Tibial nerve (tissue), 4 donors: ENCODE results near the gene RBBP5. TPM values are rescaled to one million over a fixed set of nuclear protein-coding genes. Genes with fewer than 3 reads are reported as not detected.

ENCODE experiments used
- DNase-seq, 2 donors: peaks; one replicate each; pipeline ENCODE4 v3.0.0-alpha.2; 2019; ENCODE audit warnings: low spot score in 2 of 2
- H3K27ac ChIP-seq, 4 donors: fragments of 200-600 bp; sonication (generic) in 3 of 4; one replicate each; pipeline ENCODE4 v1.5.1; 2017 to 2019; ENCODE audit warnings: mild to moderate bottlenecking in 1 of 4
- H3K27me3 ChIP-seq, 2 donors: fragments of 200-600 bp; sonication (generic) in 1 of 2; one replicate each; pipeline versions ENCODE4 v1.5.1 to v1.6.0; 2017 to 2019
- H3K36me3 ChIP-seq, 3 donors: fragments of 200-600 bp; sonication (generic); one replicate each; pipeline ENCODE4 v1.5.1; 2018 to 2019
- H3K4me1 ChIP-seq, 4 donors: fragments of 200-600 bp; sonication (generic) in 3 of 4; one replicate each; pipeline ENCODE4 v1.5.1; 2017 to 2019
- H3K4me3 ChIP-seq, 4 donors: fragments of 200-600 bp; sonication (generic) in 3 of 4; one replicate each; pipeline ENCODE4 v1.5.1; 2017 to 2019; ENCODE audit warnings: mild to moderate bottlenecking in 1 of 4, moderate library complexity in 1 of 4
- H3K9me3 ChIP-seq, 4 donors: fragments of 200-600 bp; sonication (generic) in 3 of 4; one replicate each; pipeline ENCODE4 v1.5.1; 2017 to 2019
- EP300 ChIP-seq, 2 donors: sonication (generic); formaldehyde crosslinking; IDR thresholded peaks; one replicate each; pipeline ENCODE4 v1.6.1; 2017; ENCODE audit warnings: antibody characterized with exemption in 2 of 2, mild to moderate bottlenecking in 1 of 2
- POLR2A ChIP-seq, 2 donors: fragments of 450-650 bp; IDR thresholded peaks; one replicate each; pipeline ENCODE4 v1.6.1; 2017; ENCODE audit warnings: antibody characterized with exemption in 2 of 2, mild to moderate bottlenecking in 2 of 2, moderate library complexity in 2 of 2
- WGBS, 2 donors: methylation state at CpG; one replicate each; pipeline ENCODE4 v1.1.5; 2018; 5-methylcytosine and 5-hydroxymethylcytosine counted together
- total RNA-seq, 4 donors: library from RNA; depleted of rRNA; stranded (reverse); fragments of >200 nt; gene quantifications; one replicate each; pipeline ENCODE4 v1.1.0, GENCODE V29; 2016
- TF ChIP-seq, protein P1 (sequence below), 5 experiments: fragments of 200-600 bp in 3 of 5; fragments of 450-650 bp in 2 of 5; sonication (generic) in 3 of 5; IDR thresholded peaks; one replicate each; pipeline ENCODE4 v1.5.1; 2016 to 2019; ENCODE audit warnings: antibody characterized with exemption in 5 of 5, mild to moderate bottlenecking in 3 of 5, moderate library complexity in 2 of 5

Gene RBBP5
- total RNA-seq, 4 donors from 2014 or later, result 12.5 to 18.4 (median 14.4) TPM

DNA sequence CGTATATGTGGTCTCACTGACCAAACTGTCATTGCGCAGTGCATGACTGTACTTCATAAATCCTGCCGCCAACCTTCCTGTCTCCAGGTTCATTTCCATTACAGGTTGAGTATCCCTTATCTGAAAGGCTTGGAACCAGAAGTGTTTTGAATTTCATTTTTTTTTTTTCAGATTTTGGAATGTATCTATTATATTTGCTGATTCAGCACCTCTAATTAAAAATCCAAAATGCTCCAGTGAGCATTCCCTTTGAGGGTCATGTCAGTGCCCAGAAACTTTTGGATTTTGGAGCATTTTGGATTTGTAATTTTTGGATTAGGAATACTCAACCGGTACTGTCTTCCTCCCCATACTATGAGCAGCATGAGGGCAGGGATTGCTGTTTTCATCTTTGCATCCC is 30.7 kb upstream of the RBBP5 start:
- H3K36me3 ChIP-seq, result peaks cover 0 to 95% (median 19%) of the 10 kb centered on the region in 3 donors

DNA sequence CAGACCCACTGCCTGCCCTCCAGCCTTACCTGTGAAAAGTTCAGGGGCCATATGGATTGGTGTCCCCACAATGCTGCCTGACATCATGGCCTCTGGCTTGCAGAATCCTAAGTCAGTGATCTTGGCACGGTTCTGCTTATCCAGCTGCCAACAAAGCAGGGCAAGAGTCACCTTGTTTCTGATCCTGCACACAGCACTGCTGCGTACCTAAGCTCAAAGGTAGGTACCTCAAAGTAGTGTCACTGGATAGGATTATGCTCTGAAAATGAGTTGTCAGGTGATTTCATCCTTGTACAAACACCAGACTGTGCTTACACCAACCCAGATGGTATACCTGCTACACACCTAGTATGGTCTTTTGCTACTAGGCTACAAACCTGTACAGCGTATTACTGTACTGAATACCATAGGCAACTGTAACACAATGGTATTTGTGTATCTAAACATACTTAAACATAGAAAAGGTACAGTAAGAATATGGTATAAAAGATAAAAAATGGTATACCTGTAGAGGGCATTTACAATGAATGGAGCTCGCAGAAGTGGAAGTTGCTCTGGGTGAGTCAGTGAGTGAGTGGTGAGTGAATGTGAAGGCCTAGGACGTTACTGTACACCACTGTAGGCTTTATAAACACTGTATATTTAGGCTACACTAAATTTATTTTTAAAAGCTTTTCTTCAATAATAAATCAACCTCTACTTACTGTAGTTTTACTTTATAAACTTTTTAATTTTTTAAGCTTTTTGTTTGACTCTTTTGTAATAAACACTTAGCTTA is 29.1 kb upstream of the RBBP5 start:
- WGBS, 2 donors, result 90 to 92% methylated on average over 5 of the region's 5 CpGs
- H3K36me3 ChIP-seq, result peaks cover 0 to 95% (median 5%) of the 10 kb centered on the region in 3 donors

More for the DNA sequence above, 30.7 kb upstream of the RBBP5 start:
- DNase-seq, result no peak
- H3K27ac ChIP-seq, result no peak overlapping the region
- 97 to 99% methylated on average over 4 of the region's 4 CpGs for WGBS, 2 donors
- H3K4me1 ChIP-seq, result no peaks in the 10 kb centered on the region
- peaks cover 0 to 4% (median 0%) of the 10 kb centered on the region in 4 donors for H3K9me3 ChIP-seq
- no peak for TF ChIP-seq POLR2A (IDR thresholded peaks at IDR 0.05)
- TF ChIP-seq, protein P1, sequence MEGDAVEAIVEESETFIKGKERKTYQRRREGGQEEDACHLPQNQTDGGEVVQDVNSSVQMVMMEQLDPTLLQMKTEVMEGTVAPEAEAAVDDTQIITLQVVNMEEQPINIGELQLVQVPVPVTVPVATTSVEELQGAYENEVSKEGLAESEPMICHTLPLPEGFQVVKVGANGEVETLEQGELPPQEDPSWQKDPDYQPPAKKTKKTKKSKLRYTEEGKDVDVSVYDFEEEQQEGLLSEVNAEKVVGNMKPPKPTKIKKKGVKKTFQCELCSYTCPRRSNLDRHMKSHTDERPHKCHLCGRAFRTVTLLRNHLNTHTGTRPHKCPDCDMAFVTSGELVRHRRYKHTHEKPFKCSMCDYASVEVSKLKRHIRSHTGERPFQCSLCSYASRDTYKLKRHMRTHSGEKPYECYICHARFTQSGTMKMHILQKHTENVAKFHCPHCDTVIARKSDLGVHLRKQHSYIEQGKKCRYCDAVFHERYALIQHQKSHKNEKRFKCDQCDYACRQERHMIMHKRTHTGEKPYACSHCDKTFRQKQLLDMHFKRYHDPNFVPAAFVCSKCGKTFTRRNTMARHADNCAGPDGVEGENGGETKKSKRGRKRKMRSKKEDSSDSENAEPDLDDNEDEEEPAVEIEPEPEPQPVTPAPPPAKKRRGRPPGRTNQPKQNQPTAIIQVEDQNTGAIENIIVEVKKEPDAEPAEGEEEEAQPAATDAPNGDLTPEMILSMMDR (IDR thresholded peaks at IDR 0.05), result no peak
- no peak for TF ChIP-seq EP300 (IDR thresholded peaks at IDR 0.05)
- no peak overlapping the region for H3K4me3 ChIP-seq
- H3K27me3 ChIP-seq, result no peaks in the 10 kb centered on the region

DNA sequence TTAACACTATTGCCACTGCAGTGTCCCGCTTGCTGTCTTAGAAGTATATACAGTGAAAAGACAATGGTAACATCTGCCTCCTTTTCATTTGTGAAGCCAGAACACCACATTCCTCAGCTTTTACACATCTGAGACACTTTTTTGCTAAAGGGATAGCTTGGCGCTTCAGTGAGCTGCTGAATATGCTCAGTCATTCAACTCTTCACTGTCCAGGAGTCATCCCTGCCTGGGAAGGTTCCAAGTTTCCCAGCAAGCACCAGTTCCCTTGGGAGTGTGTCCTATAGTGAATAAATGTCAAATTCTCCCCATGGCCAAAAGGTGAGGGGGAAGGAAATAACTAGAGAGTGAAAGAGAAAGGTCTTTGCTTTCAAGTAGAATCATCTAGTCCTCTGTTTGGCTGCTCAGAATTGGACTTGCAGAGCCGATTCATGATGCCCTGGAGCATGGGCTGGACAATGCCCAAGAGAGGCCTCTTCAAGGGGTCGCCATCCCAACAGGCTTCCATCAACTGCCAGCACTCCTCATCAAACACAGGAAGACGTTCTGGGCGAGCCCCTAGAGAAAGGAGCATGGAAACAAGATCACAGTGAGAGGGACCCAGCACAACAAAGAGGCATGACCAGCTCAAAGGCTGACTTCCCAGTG is 25.5 kb upstream of the RBBP5 start:
- Histone ChIP-seq H3K4me1 (peaks cover 0 to 11% (median 0%) of the 10 kb centered on the region in 4 donors), H3K4me3 (no peak overlapping the region), H3K27me3 (no peaks in the 10 kb centered on the region), H3K9me3 (no peaks in the 10 kb centered on the region), H3K27ac (no peak overlapping the region), H3K36me3 (peaks cover 0 to 63% (median 0%) of the 10 kb centered on the region in 3 donors)
- TF ChIP-seq, protein P1 (IDR thresholded peaks at IDR 0.05), result no peak
- TF ChIP-seq EP300 (IDR thresholded peaks at IDR 0.05) (no peak), POLR2A (IDR thresholded peaks at IDR 0.05) (no peak)
- DNase-seq, result no peak
- WGBS, 2 donors, result 69 to 70% methylated on average over 6 of the region's 6 CpGs

More for the DNA sequence above, 29.1 kb upstream of the RBBP5 start:
- H3K27me3 ChIP-seq, result no peaks in the 10 kb centered on the region
- no peak overlapping the region for H3K27ac ChIP-seq
- peaks cover 0 to 2% (median 0%) of the 10 kb centered on the region in 4 donors for H3K9me3 ChIP-seq
- DNase-seq, result no peak
- no peak for TF ChIP-seq POLR2A (IDR thresholded peaks at IDR 0.05)
- H3K4me1 ChIP-seq, result no peaks in the 10 kb centered on the region
- no peak overlapping the region for H3K4me3 ChIP-seq

DNA sequence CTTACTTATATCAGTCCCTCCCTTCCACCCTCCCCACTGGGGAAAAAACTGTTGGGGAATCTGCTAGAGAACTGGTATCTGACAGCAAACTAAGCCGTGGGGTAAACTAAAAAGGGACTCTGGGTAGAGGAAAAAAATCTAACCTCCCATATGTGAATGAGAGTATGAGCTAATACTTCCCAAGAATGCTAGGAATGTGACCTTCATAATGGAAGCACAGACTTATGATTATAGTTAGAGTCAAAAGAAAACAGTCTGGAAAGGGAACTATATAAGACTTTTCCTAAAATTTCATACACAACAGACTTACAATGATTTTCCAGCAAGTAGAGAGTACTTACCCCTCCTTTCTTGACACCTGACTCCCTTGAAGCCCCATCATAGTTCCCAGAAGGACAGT is 23.0 kb upstream of the RBBP5 start:
- Histone ChIP-seq H3K36me3 (peaks cover 0 to 41% (median 0%) of the 10 kb centered on the region in 3 donors), H3K27me3 (no peaks in the 10 kb centered on the region), H3K4me3 (no peak overlapping the region), H3K27ac (peak overlapping the region in 1 of 4 donors; percentile 53), H3K9me3 (no peaks in the 10 kb centered on the region), H3K4me1 (peaks cover 0 to 23% (median 5%) of the 10 kb centered on the region in 4 donors)
- TF ChIP-seq EP300 (IDR thresholded peaks at IDR 0.05) (no peak), POLR2A (IDR thresholded peaks at IDR 0.05) (no peak)
- TF ChIP-seq, protein P1 (IDR thresholded peaks at IDR 0.05), result no peak
- 17 to 20% methylated on average over 1 of the region's 1 CpG for WGBS, 2 donors
- no peak for DNase-seq

DNA sequence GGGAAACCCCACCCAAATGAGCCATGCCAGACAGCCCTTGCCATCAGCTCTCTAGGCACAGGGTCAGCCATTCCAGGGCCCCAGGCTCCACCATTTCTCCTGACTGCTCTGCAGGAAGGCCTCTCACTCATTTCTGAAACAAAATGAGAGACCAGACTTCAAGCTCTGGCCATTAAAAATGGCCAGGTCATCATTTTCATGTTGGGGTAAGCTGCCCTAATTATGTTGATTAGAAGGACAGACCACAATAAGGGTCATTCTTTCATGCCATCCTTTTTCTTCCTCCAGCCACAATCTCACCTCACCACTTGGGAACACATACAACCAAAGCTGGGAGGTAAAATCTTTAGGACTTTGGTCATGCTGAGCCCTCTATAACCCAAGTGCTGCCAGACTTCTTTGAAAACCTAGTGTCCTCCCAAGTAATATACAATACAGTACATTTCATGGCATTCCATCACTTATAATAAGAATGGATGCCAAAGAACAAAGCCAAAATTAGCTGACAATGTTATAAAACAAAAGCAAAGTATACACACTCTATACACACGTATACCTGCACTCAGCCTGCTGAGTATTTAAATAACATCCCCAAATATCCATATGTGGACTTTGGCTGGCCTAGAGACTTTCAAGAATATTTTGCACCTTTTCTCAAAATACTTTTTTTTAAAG is 22.4 kb upstream of the RBBP5 start:
- Histone ChIP-seq H3K27me3 (no peaks in the 10 kb centered on the region), H3K36me3 (peaks cover 0 to 36% (median 0%) of the 10 kb centered on the region in 3 donors), H3K9me3 (no peaks in the 10 kb centered on the region), H3K4me3 (no peak overlapping the region), H3K27ac (no peak overlapping the region), H3K4me1 (peaks cover 0 to 23% (median 5%) of the 10 kb centered on the region in 4 donors)
- WGBS, 2 donors, result 48 to 58% methylated on average over 1 of the region's 1 CpG
- no peak for DNase-seq
- no peak for TF ChIP-seq POLR2A (IDR thresholded peaks at IDR 0.05)
- no peak for TF ChIP-seq EP300 (IDR thresholded peaks at IDR 0.05)
- TF ChIP-seq, protein P1 (IDR thresholded peaks at IDR 0.05), result no peak
